ENCODE measurements around the gene RASSF5. TPM values are rescaled to one million over a fixed set of nuclear protein-coding genes. Genes with fewer than 3 reads are reported as not detected.

The RASSF5 gene
- total and polyA plus RNA-seq, 2 of the 13 experiments (the other 11 are each of a cell fraction or from before 2014, with no cell fraction given) = 0.18 to 0.40 TPM

DNA sequence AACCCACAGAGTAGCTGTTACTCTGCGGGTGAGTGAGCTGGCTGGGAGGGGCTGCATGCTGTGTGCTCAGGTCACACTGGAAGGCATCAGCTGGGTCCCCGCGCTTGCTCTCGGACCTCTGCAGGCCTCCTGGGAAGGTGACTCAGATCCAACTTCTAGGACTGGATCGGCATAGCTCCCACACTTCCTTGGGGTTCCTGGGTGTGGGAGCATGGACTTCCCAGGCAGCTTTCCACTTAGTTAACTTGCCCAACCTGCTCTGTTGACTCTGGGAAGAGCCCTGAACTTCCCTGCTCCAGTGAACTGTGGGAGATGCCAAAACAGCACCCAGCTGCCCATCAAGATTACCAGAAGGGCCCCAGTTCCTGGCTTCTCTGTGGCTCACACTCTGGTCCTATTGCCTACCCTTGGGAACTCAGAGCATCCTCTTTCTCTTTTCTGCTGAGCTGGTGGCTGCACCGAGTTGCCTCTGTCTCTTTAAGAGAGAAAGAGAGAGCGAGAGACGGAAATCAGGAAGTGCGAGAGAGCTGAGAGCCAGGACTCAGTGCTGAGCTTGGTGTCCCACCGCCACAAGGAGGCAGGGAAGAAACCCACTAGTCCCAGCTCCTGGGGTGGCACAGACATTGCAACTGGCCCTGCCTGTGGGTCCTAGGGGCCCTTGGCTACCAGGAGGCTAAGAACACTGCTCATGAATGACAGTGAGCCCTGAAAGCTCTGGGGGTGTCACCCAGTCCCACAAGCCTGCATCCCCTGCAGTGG lies 37.2 kb upstream of the RASSF5 start, which contains the start of gene IKBKE (continued):
- TF ChIP-seq, protein P1, sequence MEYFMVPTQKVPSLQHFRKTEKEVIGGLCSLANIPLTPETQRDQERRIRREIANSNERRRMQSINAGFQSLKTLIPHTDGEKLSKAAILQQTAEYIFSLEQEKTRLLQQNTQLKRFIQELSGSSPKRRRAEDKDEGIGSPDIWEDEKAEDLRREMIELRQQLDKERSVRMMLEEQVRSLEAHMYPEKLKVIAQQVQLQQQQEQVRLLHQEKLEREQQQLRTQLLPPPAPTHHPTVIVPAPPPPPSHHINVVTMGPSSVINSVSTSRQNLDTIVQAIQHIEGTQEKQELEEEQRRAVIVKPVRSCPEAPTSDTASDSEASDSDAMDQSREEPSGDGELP (IDR thresholded peaks at IDR 0.05; ENCODE audit: borderline replicate concordance, low read depth) = peak; percentile 49; the same call in 1 of the 2 replicates
- TF ChIP-seq, protein P2, sequence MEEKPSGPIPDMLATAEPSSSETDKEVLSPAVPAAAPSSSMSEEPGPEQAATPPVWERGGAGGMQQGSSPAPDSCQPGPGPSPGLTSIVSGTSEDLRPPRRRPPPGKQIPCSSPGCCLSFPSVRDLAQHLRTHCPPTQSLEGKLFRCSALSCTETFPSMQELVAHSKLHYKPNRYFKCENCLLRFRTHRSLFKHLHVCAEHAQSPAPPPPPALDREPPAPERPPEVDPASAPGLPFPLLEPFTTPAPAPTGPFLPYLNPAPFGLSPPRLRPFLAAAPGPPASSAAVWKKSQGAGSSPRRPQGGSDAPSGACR (CRISPR knock-in tag; IDR thresholded peaks at IDR 0.05) = no peak
- no peak for TF ChIP-seq YY1 (IDR thresholded peaks at IDR 0.05; ENCODE audit: insufficient read depth, insufficient replicate concordance, low read depth, low read length)
- no peak for TF ChIP-seq MYC (CRISPR knock-in tag; IDR thresholded peaks at IDR 0.05; ENCODE audit: borderline replicate concordance)
- no peak for TF ChIP-seq ZNF329 (CRISPR knock-in tag; IDR thresholded peaks at IDR 0.05; ENCODE audit: low read depth)
- TF ChIP-seq, protein P3, sequence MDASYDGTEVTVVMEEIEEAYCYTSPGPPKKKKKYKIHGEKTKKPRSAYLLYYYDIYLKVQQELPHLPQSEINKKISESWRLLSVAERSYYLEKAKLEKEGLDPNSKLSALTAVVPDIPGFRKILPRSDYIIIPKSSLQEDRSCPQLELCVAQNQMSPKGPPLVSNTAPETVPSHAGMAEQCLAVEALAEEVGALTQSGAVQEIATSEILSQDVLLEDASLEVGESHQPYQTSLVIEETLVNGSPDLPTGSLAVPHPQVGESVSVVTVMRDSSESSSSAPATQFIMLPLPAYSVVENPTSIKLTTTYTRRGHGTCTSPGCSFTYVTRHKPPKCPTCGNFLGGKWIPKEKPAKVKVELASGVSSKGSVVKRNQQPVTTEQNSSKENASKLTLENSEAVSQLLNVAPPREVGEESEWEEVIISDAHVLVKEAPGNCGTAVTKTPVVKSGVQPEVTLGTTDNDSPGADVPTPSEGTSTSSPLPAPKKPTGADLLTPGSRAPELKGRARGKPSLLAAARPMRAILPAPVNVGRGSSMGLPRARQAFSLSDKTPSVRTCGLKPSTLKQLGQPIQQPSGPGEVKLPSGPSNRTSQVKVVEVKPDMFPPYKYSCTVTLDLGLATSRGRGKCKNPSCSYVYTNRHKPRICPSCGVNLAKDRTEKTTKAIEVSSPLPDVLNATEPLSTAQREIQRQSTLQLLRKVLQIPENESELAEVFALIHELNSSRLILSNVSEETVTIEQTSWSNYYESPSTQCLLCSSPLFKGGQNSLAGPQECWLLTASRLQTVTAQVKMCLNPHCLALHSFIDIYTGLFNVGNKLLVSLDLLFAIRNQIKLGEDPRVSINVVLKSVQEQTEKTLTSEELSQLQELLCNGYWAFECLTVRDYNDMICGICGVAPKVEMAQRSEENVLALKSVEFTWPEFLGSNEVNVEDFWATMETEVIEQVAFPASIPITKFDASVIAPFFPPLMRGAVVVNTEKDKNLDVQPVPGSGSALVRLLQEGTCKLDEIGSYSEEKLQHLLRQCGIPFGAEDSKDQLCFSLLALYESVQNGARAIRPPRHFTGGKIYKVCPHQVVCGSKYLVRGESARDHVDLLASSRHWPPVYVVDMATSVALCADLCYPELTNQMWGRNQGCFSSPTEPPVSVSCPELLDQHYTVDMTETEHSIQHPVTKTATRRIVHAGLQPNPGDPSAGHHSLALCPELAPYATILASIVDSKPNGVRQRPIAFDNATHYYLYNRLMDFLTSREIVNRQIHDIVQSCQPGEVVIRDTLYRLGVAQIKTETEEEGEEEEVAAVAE (CRISPR knock-in tag; IDR thresholded peaks at IDR 0.05; ENCODE audit: borderline replicate concordance) = no peak
- TF ChIP-seq WIZ (CRISPR knock-in tag; IDR thresholded peaks at IDR 0.05) = no peak
- no peak for TF ChIP-seq POLR2AphosphoS5 (IDR thresholded peaks at IDR 0.05; ENCODE audit: low read depth, low read length)
- no peak for TF ChIP-seq ZNF720 (CRISPR knock-in tag; IDR thresholded peaks at IDR 0.05)
- TF ChIP-seq, protein P4, sequence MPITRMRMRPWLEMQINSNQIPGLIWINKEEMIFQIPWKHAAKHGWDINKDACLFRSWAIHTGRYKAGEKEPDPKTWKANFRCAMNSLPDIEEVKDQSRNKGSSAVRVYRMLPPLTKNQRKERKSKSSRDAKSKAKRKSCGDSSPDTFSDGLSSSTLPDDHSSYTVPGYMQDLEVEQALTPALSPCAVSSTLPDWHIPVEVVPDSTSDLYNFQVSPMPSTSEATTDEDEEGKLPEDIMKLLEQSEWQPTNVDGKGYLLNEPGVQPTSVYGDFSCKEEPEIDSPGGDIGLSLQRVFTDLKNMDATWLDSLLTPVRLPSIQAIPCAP (CRISPR knock-in tag; IDR thresholded peaks at IDR 0.05; ENCODE audit: low read depth) = no peak
- TF ChIP-seq ZNF3 (CRISPR knock-in tag; IDR thresholded peaks at IDR 0.05) = no peak
- peak; percentile 39 for TF ChIP-seq SALL1 (CRISPR knock-in tag; IDR thresholded peaks at IDR 0.05)
- no peak for TF ChIP-seq ELF4 (CRISPR knock-in tag; IDR thresholded peaks at IDR 0.05; ENCODE audit: borderline replicate concordance)
- TF ChIP-seq HNRNPLL (IDR thresholded peaks at IDR 0.05; ENCODE audit: low read depth, low read length, poor library complexity, severe bottlenecking) = no peak
- no peak for TF ChIP-seq ZNF232 (CRISPR knock-in tag; IDR thresholded peaks at IDR 0.05; ENCODE audit: borderline replicate concordance)
- peak; percentile 7 for TF ChIP-seq ZFX (CRISPR knock-in tag; IDR thresholded peaks at IDR 0.05; ENCODE audit: low read depth)
- TF ChIP-seq ZNF616 (CRISPR knock-in tag; IDR thresholded peaks at IDR 0.05; ENCODE audit: low read depth) = no peak
- TF ChIP-seq ZNF768 (CRISPR knock-in tag; IDR thresholded peaks at IDR 0.05) = no peak
- TF ChIP-seq NFYC (CRISPR knock-in tag; IDR thresholded peaks at IDR 0.05) = no peak
- TF ChIP-seq POGZ (CRISPR knock-in tag; IDR thresholded peaks at IDR 0.05) = 0 out of 2 replicates have a peak, but pooled peaks have one; percentile 28
- TF ChIP-seq ZNF253 (CRISPR knock-in tag; IDR thresholded peaks at IDR 0.05; ENCODE audit: borderline replicate concordance) = no peak
- TF ChIP-seq, protein P5, sequence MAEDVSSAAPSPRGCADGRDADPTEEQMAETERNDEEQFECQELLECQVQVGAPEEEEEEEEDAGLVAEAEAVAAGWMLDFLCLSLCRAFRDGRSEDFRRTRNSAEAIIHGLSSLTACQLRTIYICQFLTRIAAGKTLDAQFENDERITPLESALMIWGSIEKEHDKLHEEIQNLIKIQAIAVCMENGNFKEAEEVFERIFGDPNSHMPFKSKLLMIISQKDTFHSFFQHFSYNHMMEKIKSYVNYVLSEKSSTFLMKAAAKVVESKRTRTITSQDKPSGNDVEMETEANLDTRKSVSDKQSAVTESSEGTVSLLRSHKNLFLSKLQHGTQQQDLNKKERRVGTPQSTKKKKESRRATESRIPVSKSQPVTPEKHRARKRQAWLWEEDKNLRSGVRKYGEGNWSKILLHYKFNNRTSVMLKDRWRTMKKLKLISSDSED (CRISPR knock-in tag; IDR thresholded peaks at IDR 0.05) = no peak
